Skeletal muscle tissue (tissue), 4 donors: ENCODE results near the gene EGFL7. TPM values are rescaled to one million over a fixed set of nuclear protein-coding genes. Genes with fewer than 3 reads are reported as not detected.

ENCODE experiments used
- H3K27ac ChIP-seq: one replicate; pipeline ENCODE4 v1.7.0; 2013; ENCODE audit warnings: mild to moderate bottlenecking, low read depth, low read length, inconsistent platforms
- H3K27me3 ChIP-seq, 3 donors: one replicate each; pipeline ENCODE4 v1.7.0; 2013; ENCODE audit warnings: low read length in 3 of 3; ENCODE audit not compliant: control insufficient read depth in 3 of 3, insufficient read depth in 3 of 3
- H3K36me3 ChIP-seq, 3 donors: one replicate each; pipeline ENCODE4 v1.7.0; 2013; ENCODE audit warnings: low read length in 3 of 3; ENCODE audit not compliant: control insufficient read depth in 3 of 3, insufficient read depth in 3 of 3
- H3K4me1 ChIP-seq, 3 donors: one replicate each; pipeline ENCODE4 v1.7.0; 2013; ENCODE audit warnings: low read length in 3 of 3, mild to moderate bottlenecking in 3 of 3; ENCODE audit not compliant: control insufficient read depth in 3 of 3, insufficient read depth in 3 of 3
- H3K4me3 ChIP-seq, 3 donors: one replicate each; pipeline ENCODE4 v1.7.0; 2013; ENCODE audit warnings: low read length in 3 of 3
- H3K9ac ChIP-seq, 3 donors: one replicate each; pipeline ENCODE4 v1.7.0; 2013; ENCODE audit warnings: low read length in 3 of 3, mild to moderate bottlenecking in 3 of 3, moderate library complexity in 2 of 3, low read depth in 1 of 3
- H3K9me3 ChIP-seq, 3 donors: one replicate each; pipeline ENCODE4 v1.7.0; 2013; ENCODE audit warnings: low read length in 3 of 3; ENCODE audit not compliant: control insufficient read depth in 3 of 3
- total RNA-seq: library from RNA; depleted of rRNA; stranded (reverse); fragments of >200 nt; gene quantifications from one replicate; pipeline ENCODE4 v1.2.3, GENCODE V29; 2014
- donor health status: Osteomylitis.

EGFL7 gene
- total RNA-seq, 1 donor from 2014 or later: 51.7 TPM

- H3K9ac ChIP-seq: no peak overlapping the region
- no peak overlapping the region for H3K4me3 ChIP-seq
- peaks cover 22 to 28% (median 28%) of the 10 kb centered on the region in 3 donors for H3K4me1 ChIP-seq
- no peaks in the 10 kb centered on the region for H3K36me3 ChIP-seq
- no peaks in the 10 kb centered on the region for H3K9me3 ChIP-seq
- H3K27ac ChIP-seq: no peak overlapping the region
- H3K27me3 ChIP-seq: no peaks in the 10 kb centered on the region
Measured at GRCh38 chr9:136624184-136624951, 38.3 kb upstream of the EGFL7 start.

GRCh38 chr9:136625101-136626065 lies 37.3 kb upstream of the EGFL7 start:
- H3K9ac ChIP-seq: peak overlapping the region in 1 of 3 donors; percentile 16

GRCh38 chr9:136626066-136626725 lies 36.5 kb upstream of the EGFL7 start:
- Histone ChIP-seq H3K9ac (peak overlapping the region in 1 of 3 donors; percentile 16), H3K27ac (peak overlapping the region; percentile 5), H3K36me3 (no peaks in the 10 kb centered on the region), H3K9me3 (no peaks in the 10 kb centered on the region), H3K27me3 (peaks cover 0 to 8% (median 3%) of the 10 kb centered on the region in 3 donors), H3K4me3 (no peak overlapping the region), H3K4me1 (peaks cover 25 to 37% (median 34%) of the 10 kb centered on the region in 3 donors)

More at GRCh38 chr9:136625101-136626065, 37.3 kb upstream of the EGFL7 start:
- peaks cover 22 to 29% (median 26%) of the 10 kb centered on the region in 3 donors for H3K4me1 ChIP-seq
- H3K27me3 ChIP-seq: peaks cover 0 to 3% (median 0%) of the 10 kb centered on the region in 3 donors
- no peaks in the 10 kb centered on the region for H3K9me3 ChIP-seq
- H3K4me3 ChIP-seq: no peak overlapping the region
- H3K36me3 ChIP-seq: no peaks in the 10 kb centered on the region
- H3K27ac ChIP-seq: peak overlapping the region; percentile 5

GRCh38 chr9:136626740-136627642 lies 35.7 kb upstream of the EGFL7 start:
- no peak overlapping the region for H3K27ac ChIP-seq
- H3K4me3 ChIP-seq: no peak overlapping the region
- H3K9ac ChIP-seq: no peak overlapping the region
- H3K36me3 ChIP-seq: no peaks in the 10 kb centered on the region
- peaks cover 26 to 40% (median 37%) of the 10 kb centered on the region in 3 donors for H3K4me1 ChIP-seq
- H3K9me3 ChIP-seq: no peaks in the 10 kb centered on the region
- peaks cover 0 to 9% (median 3%) of the 10 kb centered on the region in 3 donors for H3K27me3 ChIP-seq

GRCh38 chr9:136627703-136628102 lies 35.0 kb upstream of the EGFL7 start:
- H3K27ac ChIP-seq: no peak overlapping the region
- no peaks in the 10 kb centered on the region for H3K36me3 ChIP-seq
- H3K9me3 ChIP-seq: no peaks in the 10 kb centered on the region
- peaks cover 0 to 11% (median 4%) of the 10 kb centered on the region in 3 donors for H3K27me3 ChIP-seq
- peaks cover 26 to 40% (median 37%) of the 10 kb centered on the region in 3 donors for H3K4me1 ChIP-seq
- no peak overlapping the region for H3K9ac ChIP-seq
- no peak overlapping the region for H3K4me3 ChIP-seq

GRCh38 chr9:136628268-136628667 lies 34.4 kb upstream of the EGFL7 start:
- Histone ChIP-seq H3K9ac (no peak overlapping the region), H3K4me3 (no peak overlapping the region), H3K27me3 (peaks cover 0 to 12% (median 6%) of the 10 kb centered on the region in 3 donors), H3K9me3 (no peaks in the 10 kb centered on the region), H3K27ac (no peak overlapping the region), H3K36me3 (no peaks in the 10 kb centered on the region), H3K4me1 (peaks cover 26 to 40% (median 37%) of the 10 kb centered on the region in 3 donors)

GRCh38 chr9:136629001-136629878 lies 33.5 kb upstream of the EGFL7 start:
- H3K4me1 ChIP-seq: peaks cover 23 to 33% (median 32%) of the 10 kb centered on the region in 3 donors

GRCh38 chr9:136629879-136630661 lies 32.6 kb upstream of the EGFL7 start:
- Histone ChIP-seq H3K9me3 (no peaks in the 10 kb centered on the region), H3K36me3 (no peaks in the 10 kb centered on the region), H3K4me3 (no peak overlapping the region), H3K4me1 (peaks cover 15 to 24% (median 23%) of the 10 kb centered on the region in 3 donors), H3K9ac (no peak overlapping the region), H3K27me3 (peaks cover 0 to 12% (median 6%) of the 10 kb centered on the region in 3 donors), H3K27ac (no peak overlapping the region)

More at GRCh38 chr9:136629001-136629878, 33.5 kb upstream of the EGFL7 start:
- peaks cover 0 to 12% (median 6%) of the 10 kb centered on the region in 3 donors for H3K27me3 ChIP-seq
- H3K27ac ChIP-seq: no peak overlapping the region
- no peaks in the 10 kb centered on the region for H3K36me3 ChIP-seq
- no peak overlapping the region for H3K4me3 ChIP-seq
- no peak overlapping the region for H3K9ac ChIP-seq
- no peaks in the 10 kb centered on the region for H3K9me3 ChIP-seq
